Renal pelvis (tissue), 12 donors: Measurements from ENCODE around the gene ST6GALNAC6. TPM values are rescaled to one million over a fixed set of nuclear protein-coding genes. Genes with fewer than 3 reads are reported as not detected.

Experiments
- DNase-seq: peaks from one replicate; pipeline ENCODE4 v3.0.0-alpha.2; 2013
- long read RNA-seq, 16 experiments: transcript quantifications; one replicate each; lab custom pipeline, GENCODE V29; 2026
- polyA plus RNA-seq, 3 donors: library from polyadenylated mRNA; unstranded; fragments of 120-200 nt; gene quantifications; one replicate each; pipeline ENCODE4 v1.2.1, GENCODE V29; 2013; ENCODE audit not compliant: insufficient read length in 3 of 3

ST6GALNAC6 gene, protein sequence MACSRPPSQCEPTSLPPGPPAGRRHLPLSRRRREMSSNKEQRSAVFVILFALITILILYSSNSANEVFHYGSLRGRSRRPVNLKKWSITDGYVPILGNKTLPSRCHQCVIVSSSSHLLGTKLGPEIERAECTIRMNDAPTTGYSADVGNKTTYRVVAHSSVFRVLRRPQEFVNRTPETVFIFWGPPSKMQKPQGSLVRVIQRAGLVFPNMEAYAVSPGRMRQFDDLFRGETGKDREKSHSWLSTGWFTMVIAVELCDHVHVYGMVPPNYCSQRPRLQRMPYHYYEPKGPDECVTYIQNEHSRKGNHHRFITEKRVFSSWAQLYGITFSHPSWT
- polyA plus RNA-seq = 10 to 100 TPM; 48.1 to 50.6 (median 49.2) TPM
- long read RNA-seq, donor 1, transcript ST6GALNAC6-204 (6 exons, 2,406 nt) = major isoform, 7 of 14 reads
- long read RNA-seq, donor 1, partial matches to known transcripts = 0 of 14 reads
- long read RNA-seq, donor 1, other reads (novel, unspliced or antisense) = 0 of 14 reads
- long read RNA-seq, donor 2, transcript ST6GALNAC6-204 (6 exons, 2,406 nt) = minor isoform, 9 of 25 reads
- long read RNA-seq, donor 2, transcript ST6GALNAC6-205 (7 exons, 2,460 nt) = major isoform, 11 of 25 reads
- long read RNA-seq, donor 2, partial matches to known transcripts = 0 of 25 reads
- long read RNA-seq, donor 2, other reads (novel, unspliced or antisense) = 0 of 25 reads
- long read RNA-seq, donor 3, transcript ST6GALNAC6-205 (7 exons, 2,460 nt) = major isoform, 5 of 12 reads
- long read RNA-seq, donor 3, partial matches to known transcripts = 0 of 12 reads
- long read RNA-seq, donor 3, other reads (novel, unspliced or antisense) = 0 of 12 reads
- long read RNA-seq, donor 4, transcript ST6GALNAC6-205 (7 exons, 2,460 nt) = major isoform, 7 of 18 reads
- long read RNA-seq, donor 4, partial matches to known transcripts = 0 of 18 reads
- long read RNA-seq, donor 4, other reads (novel, unspliced or antisense) = 0 of 18 reads
- long read RNA-seq, donor 5, partial matches to known transcripts = 0 of 5 reads
- long read RNA-seq, donor 5, other reads (novel, unspliced or antisense) = 0 of 5 reads
- long read RNA-seq, donor 6, transcript ST6GALNAC6-205 (7 exons, 2,460 nt) = major isoform, 5 of 11 reads
- long read RNA-seq, donor 6, partial matches to known transcripts = 0 of 11 reads
- long read RNA-seq, donor 6, other reads (novel, unspliced or antisense) = 0 of 11 reads
- long read RNA-seq, donor 7, transcript ST6GALNAC6-204 (6 exons, 2,406 nt) = minor isoform, 8 of 24 reads
- long read RNA-seq, donor 7, transcript ST6GALNAC6-205 (7 exons, 2,460 nt) = major isoform, 13 of 24 reads
- long read RNA-seq, donor 7, partial matches to known transcripts = 0 of 24 reads
- long read RNA-seq, donor 7, other reads (novel, unspliced or antisense) = 0 of 24 reads
- long read RNA-seq, donor 8, partial matches to known transcripts = 0 of 4 reads
- long read RNA-seq, donor 8, other reads (novel, unspliced or antisense) = 0 of 4 reads
- long read RNA-seq, donor 9, transcript ST6GALNAC6-205 (7 exons, 2,460 nt) = major isoform, 6 of 12 reads
- long read RNA-seq, donor 9, partial matches to known transcripts = 0 of 12 reads
- long read RNA-seq, donor 9, other reads (novel, unspliced or antisense) = 0 of 12 reads
- long read RNA-seq, donor 10, partial matches to known transcripts = 0 of 6 reads
- long read RNA-seq, donor 10, other reads (novel, unspliced or antisense) = 0 of 6 reads
- long read RNA-seq, donor 11, partial matches to known transcripts = 0 of 6 reads
- long read RNA-seq, donor 11, other reads (novel, unspliced or antisense) = 0 of 6 reads
- long read RNA-seq, donor 12, transcript ST6GALNAC6-205 (7 exons, 2,460 nt) = major isoform, 6 of 14 reads
- long read RNA-seq, donor 12, partial matches to known transcripts = 0 of 14 reads
- long read RNA-seq, donor 12, other reads (novel, unspliced or antisense) = 0 of 14 reads
- long read RNA-seq, donor 13, partial matches to known transcripts = 0 of 6 reads
- long read RNA-seq, donor 13, other reads (novel, unspliced or antisense) = 0 of 6 reads
- long read RNA-seq, donor 14 = 0 reads
- long read RNA-seq, donor 15, transcript ST6GALNAC6-205 (7 exons, 2,460 nt) = major isoform, 7 of 15 reads
- long read RNA-seq, donor 15, partial matches to known transcripts = 0 of 15 reads
- long read RNA-seq, donor 15, other reads (novel, unspliced or antisense) = 0 of 15 reads
- long read RNA-seq, donor 16, transcript ST6GALNAC6-204 (6 exons, 2,406 nt) = major isoform, 9 of 16 reads
- long read RNA-seq, donor 16, partial matches to known transcripts = 0 of 16 reads
- long read RNA-seq, donor 16, other reads (novel, unspliced or antisense) = 0 of 16 reads

DNA sequence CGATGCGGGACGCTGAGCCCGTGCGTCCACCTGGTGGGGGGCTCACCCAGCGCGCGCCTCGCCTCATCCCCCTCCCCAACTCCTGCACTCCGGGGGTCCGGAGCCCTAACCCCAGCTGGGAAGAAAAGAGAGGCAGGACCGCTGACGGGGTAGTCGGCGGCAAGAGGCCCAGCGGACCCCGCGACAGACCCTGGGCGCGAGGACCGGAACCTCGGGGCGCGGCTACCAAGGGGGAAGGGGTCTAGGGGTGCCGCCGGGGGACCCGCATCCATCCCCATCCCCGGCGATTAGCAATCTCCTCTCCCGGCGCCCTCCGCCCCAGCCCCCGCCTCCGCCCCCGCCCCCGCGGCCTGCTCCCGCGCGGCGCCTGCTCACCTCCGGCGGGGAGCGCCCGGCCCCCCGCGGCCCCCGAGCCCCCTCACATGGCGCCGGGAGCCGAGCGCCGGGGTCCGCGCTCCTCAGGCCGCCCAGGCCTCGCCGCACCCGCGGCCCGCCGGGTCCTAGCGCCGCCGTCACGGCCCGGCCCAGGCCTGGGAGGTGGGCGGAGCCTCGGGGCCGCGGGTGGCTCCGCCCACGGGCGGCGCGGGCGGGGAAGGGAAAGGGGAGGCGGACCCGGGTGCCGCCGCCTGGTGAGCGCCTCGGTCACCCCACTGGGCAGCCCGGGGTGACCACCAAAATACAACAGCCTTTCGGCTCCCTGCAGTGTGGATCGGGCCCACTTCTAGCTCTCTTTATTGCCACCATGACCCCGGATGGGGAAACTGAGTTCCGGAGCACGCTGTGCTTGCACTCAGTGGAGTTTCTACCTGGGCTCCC, at the start of gene ST6GALNAC6:
Gene ST6GALNAC6, minus strand, starts transcription at position 476 of the 816 bp plus-strand sequence. CDS start 1,622 bp downstream, outside the sequence.
- DNase-seq = peak; percentile 83

DNA sequence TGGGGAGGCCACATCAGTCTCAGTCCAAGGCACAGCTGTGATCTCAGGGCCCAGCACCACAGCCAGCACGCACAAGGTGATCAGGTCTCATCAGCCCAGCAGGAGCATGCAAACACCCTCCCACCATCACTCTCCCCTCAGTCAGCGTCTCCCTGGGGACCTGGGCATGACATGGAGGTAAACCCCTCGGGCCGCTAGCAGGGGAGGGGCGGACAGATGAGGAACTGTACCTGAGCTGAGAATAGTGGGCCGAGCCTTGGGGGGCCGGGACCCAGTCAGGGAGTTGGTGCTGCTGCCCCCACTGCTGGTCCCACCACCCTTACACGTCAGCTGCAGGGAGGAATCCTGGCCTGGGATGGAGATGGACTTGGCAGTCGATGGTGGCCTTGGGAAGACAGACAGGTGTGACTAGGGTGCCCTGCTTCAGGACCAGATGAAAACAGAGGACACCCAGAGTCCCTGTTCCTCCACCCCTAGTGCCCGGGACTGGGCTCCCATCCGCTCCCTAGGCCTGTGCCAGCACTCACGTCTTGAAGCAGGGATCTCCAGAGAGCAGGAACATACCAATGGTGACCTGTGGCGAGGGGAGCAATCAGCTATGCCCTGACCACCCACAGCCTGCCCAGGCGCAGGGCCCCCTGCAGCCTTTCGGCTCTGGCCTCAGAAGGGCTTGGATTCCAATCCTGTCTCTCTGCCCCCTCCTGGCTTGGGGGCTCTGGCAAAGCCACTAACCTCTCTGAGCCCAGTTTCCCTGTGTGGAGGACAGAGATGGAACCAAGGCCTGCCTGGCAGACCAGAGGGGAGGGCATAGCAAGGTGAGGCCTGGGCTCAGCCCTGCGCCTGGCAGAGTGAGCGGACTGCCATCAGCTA, 48.7 kb upstream of the ST6GALNAC6 start:
- DNase-seq = no peak

GRCh38 chr9:127946728-127947127, 47.3 kb upstream of the ST6GALNAC6 start:
- DNase-seq = no peak

- DNase-seq = no peak
These were observed 46.5 kb upstream of the ST6GALNAC6 start for GRCh38 chr9:127945942-127946341.

- DNase-seq = no peak
These were observed 45.9 kb upstream of the ST6GALNAC6 start for GRCh38 chr9:127945338-127945737.

DNA sequence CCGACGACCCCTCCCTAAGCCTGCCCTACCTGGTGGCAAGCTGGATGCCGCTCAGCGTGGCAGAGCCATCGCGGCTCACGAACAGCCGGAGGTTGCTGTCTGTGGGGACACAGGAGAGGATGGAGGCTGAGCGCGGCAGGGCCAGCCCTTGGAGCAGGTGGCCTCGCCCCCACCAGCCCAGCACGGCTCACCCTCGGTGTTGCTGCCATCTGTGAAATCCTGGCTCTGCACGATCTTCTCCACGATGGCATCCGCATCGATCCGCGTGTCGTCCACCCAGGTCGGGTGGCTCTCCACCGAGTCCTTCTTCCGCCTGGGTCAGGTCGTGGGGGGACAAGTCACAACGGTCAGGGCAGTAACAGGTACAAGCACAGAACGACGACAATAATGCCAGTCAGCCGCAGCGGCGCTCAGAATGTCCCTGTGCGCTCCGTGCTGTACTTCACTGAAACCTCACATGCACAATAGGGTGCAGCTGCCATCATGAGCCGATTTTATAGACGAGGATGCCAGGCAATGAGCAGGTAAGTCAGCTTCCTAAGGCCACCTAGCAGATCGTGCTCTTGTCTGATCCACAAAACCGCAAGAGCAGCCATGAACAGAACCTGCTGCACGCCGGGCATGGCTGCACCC, 45.3 kb upstream of the ST6GALNAC6 start:
- DNase-seq = no peak

GRCh38 chr9:127943731-127944144, 44.3 kb upstream of the ST6GALNAC6 start:
- no peak for DNase-seq

DNA sequence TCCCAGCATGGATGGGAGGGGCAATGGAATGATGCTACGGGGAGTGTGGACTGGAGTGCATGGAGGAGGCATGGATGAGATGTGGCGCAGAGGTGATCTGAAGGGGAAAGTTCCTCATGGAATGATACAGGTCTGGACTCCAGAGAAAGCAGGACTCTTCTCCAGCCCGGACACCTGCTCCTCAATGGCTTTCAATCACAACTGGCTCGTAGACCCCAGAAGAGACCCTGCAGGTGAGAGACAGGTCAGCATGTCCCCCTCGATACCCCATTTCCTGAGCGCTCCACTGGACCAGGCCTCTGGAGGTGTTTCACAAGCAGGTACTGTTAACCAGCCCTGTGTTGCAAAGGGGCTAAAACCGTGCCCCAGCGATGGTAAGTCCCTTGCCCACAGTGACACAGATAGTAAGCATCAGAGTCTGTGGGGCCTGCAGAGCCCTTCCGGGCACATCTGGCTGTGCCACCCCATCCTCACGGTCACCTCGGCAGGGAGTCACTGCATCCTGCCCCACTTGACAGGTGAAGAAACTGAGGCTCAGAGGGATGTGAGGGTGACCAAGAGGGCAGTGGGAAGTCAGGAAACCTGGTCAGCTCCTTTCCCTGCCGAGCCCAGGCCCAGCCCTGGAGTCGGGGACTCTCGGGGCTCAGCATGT, 43.7 kb upstream of the ST6GALNAC6 start:
- DNase-seq = no peak

DNA sequence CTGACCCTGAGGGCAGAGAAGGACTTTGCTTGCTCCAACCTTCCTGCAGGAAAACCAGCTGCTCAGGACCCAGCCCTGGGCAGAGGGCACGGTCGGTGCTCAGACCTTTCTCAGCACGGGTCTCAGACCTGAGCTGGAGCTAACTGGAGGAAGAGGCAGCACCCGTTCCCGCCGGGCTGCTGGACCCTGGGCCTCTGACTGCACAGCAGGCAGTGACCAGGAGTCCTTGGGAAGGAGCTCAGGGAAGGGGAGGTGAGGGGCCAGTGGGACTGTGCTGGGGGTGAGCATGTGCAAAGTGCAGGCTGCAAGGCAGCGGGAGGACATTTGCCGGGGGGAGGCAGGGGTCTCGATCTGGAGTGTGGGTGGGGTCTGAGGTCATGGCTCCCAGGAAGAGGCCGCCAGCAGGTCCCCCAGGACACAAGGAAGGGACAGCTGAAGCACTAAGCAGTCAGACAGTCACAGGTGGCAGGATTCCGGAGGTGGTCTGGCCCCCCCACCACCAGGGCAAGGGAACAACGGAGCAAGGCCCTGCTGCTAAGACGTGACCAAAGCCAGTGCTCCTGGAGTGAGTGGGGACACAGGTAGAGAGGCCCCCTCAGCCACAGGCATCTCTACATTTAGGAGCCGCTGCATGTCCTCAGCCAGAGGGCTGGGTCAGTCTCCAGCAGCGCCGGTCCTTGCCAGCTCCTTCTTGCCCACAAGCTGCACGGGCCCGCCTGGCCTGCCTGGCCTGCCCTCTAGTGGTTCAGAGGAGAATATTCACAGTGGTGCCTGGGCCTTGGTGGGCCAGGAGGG, 43.0 kb upstream of the ST6GALNAC6 start:
- no peak for DNase-seq

DNA sequence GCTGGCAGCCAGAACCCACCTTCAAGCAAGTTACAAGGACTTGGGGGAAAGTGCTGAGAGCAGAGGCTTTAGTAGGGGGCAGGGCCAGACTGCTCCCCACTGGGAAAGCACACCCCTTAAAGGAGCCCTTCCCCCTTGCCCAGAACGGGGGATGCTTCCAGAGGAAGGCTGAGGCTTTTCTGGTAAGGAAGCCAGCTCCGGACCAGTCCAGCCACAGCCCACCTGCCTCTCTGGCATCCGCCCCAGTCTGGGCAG, 42.5 kb upstream of the ST6GALNAC6 start:
- DNase-seq = no peak

GRCh38 chr9:127941062-127941960, 41.9 kb upstream of the ST6GALNAC6 start:
- no peak for DNase-seq

- DNase-seq = no peak
These were observed 41.2 kb upstream of the ST6GALNAC6 start for GRCh38 chr9:127940593-127940992.

- DNase-seq = peak; percentile 29
These were observed 38.9 kb upstream of the ST6GALNAC6 start for GRCh38 chr9:127938298-127938690.

- peak; percentile 88 for DNase-seq
These were observed 38.2 kb upstream of the ST6GALNAC6 start, which contains the start of gene DPM2 for GRCh38 chr9:127937388-127938297. Gene DPM2, minus strand, starts transcription at chr9:127937854. Its CDS starts 34 bp downstream, at chr9:127937820.
